IMR-90 (cell line): Measurements from ENCODE around the gene HDAC8. TPM values are rescaled to one million over a fixed set of nuclear protein-coding genes. Genes with fewer than 3 reads are reported as not detected.

Experiments
- ATAC-seq: fragments of 200-7000 bp; cut with Tn5 transposase; 2 replicates; pipeline ENCODE4 v1.9.1; 2020; ENCODE audit warnings: low read depth, mild to moderate bottlenecking, moderate library complexity
- BruUV-seq: library from RNA; stranded (reverse); fragments of 400-500 nt; replicated peaks from 2 replicates; lab custom pipeline; 2021; lab: Mats Ljungman, UMichigan
- CTCF ChIA-PET: fragments of 300-600 bp; formaldehyde crosslinking; extraction: SDS; loops from one replicate; lab custom pipeline; 2021; ENCODE audit warnings: antibody characterized with exemption; lab: Yijun Ruan, JAX
- POLR2A ChIA-PET: fragments of 300-600 bp; sonication (Branson Sonifier 250); formaldehyde crosslinking; loops from one replicate; lab custom pipeline; 2022; ENCODE audit warnings: antibody characterized with exemption; ENCODE audit not compliant: unreplicated experiment; lab: Charles Lee
- DNase-seq: peaks from one replicate; pipeline ENCODE4 v3.0.0; 2013
- H2AFZ ChIP-seq: replicated peaks from 2 replicates; pipeline ENCODE3; 2013; ENCODE audit warnings: low read length, mild to moderate bottlenecking; ENCODE audit not compliant: poor library complexity
- H2AK5ac ChIP-seq: 2 replicates; pipeline ENCODE4 v1.6.1; 2013; ENCODE audit warnings: low read depth, low read length, inconsistent platforms
- H2AK9ac ChIP-seq: replicated peaks from 2 replicates; pipeline ENCODE3; 2013; ENCODE audit warnings: mild to moderate bottlenecking, low read depth, low read length, moderate library complexity; ENCODE audit not compliant: poor library complexity
- H2BK120ac ChIP-seq: 2 replicates; pipeline ENCODE4 v1.6.1; 2013; ENCODE audit warnings: low read depth, low read length, inconsistent platforms
- H2BK15ac ChIP-seq: 3 replicates; pipeline ENCODE4 v1.6.1; 2013; ENCODE audit warnings: low read depth, low read length, inconsistent platforms
- H2BK20ac ChIP-seq: 2 replicates; pipeline ENCODE4 v1.6.1; 2013; ENCODE audit warnings: low read depth, mild to moderate bottlenecking, inconsistent platforms, low read length, moderate library complexity
- H2BK5ac ChIP-seq: 2 replicates; pipeline ENCODE4 v1.6.1; 2013; ENCODE audit warnings: mild to moderate bottlenecking, low read depth, low read length, inconsistent platforms; ENCODE audit not compliant: poor library complexity, severe bottlenecking
- H3K14ac ChIP-seq: replicated peaks from 2 replicates; pipeline ENCODE4 v1.6.1; 2013; ENCODE audit warnings: low read depth, low read length, inconsistent platforms
- H3K18ac ChIP-seq: 2 replicates; pipeline ENCODE4 v1.6.1; 2013; ENCODE audit warnings: low read depth, low read length, control low read depth
- H3K23ac ChIP-seq: 2 replicates; pipeline ENCODE4 v1.6.1; 2013; ENCODE audit warnings: low read depth, low read length, inconsistent platforms
- H3K27ac ChIP-seq: 2 replicates; pipeline ENCODE4 v1.5.1; 2013; ENCODE audit warnings: mild to moderate bottlenecking, control low read depth, low read length; ENCODE audit not compliant: insufficient read depth
- H3K27me3 ChIP-seq: 2 replicates; pipeline ENCODE4 v1.6.1; 2013; ENCODE audit warnings: low read length; ENCODE audit not compliant: control insufficient read depth, insufficient read depth
- H3K36me3 ChIP-seq: 2 replicates; pipeline ENCODE4 v1.6.1; 2013; ENCODE audit warnings: low read length, mixed read lengths; ENCODE audit not compliant: control insufficient read depth, insufficient read depth
- H3K4ac ChIP-seq: 2 replicates; pipeline ENCODE4 v1.6.1; 2013; ENCODE audit warnings: low read depth, low read length, inconsistent platforms
- H3K4me1 ChIP-seq: 2 replicates; pipeline ENCODE4 v1.6.1; 2013; ENCODE audit warnings: low read length, mixed read lengths; ENCODE audit not compliant: control insufficient read depth, insufficient read depth
- H3K4me2 ChIP-seq: 2 replicates; pipeline ENCODE4 v1.6.1; 2013; ENCODE audit warnings: low read depth, mild to moderate bottlenecking, control low read depth, low read length, moderate library complexity
- H3K4me3 ChIP-seq: 2 replicates; pipeline ENCODE4 v1.5.1; 2013; ENCODE audit warnings: low read depth, mild to moderate bottlenecking, control low read depth, low read length, moderate library complexity; ENCODE audit not compliant: insufficient read depth
- H3K56ac ChIP-seq: 2 replicates; pipeline ENCODE4 v1.6.1; 2013; ENCODE audit warnings: low read length, inconsistent platforms; ENCODE audit not compliant: insufficient read depth; ENCODE audit errors: extremely low read depth
- H3K79me1 ChIP-seq, 2 experiments: 2 replicates each; pipeline ENCODE4 v1.6.1; 2013; ENCODE audit warnings: low read length in 2 of 2, inconsistent platforms in 1 of 2, low read depth in 1 of 2
- H3K9ac ChIP-seq: 2 replicates; pipeline ENCODE4 v1.6.1; 2013; ENCODE audit warnings: low read depth, low read length, control low read depth
- H3K9me1 ChIP-seq: 2 replicates; pipeline ENCODE4 v1.6.1; 2013; ENCODE audit warnings: low read length, inconsistent platforms; ENCODE audit not compliant: insufficient read depth
- H3K9me3 ChIP-seq: 2 replicates; pipeline ENCODE4 v1.6.1; 2013; ENCODE audit warnings: low read length; ENCODE audit not compliant: control insufficient read depth, insufficient read depth
- H4K20me1 ChIP-seq: 2 replicates; pipeline ENCODE4 v1.6.1; 2013; ENCODE audit warnings: low read length, inconsistent platforms; ENCODE audit not compliant: insufficient read depth
- H4K5ac ChIP-seq: 2 replicates; pipeline ENCODE4 v1.6.1; 2013; ENCODE audit warnings: mild to moderate bottlenecking, low read depth, low read length, control low read depth
- H4K8ac ChIP-seq, 2 experiments: 2 replicates each; pipeline ENCODE4 v1.6.1; 2013; ENCODE audit warnings: low read depth in 2 of 2, low read length in 2 of 2, control low read depth in 1 of 2, inconsistent platforms in 1 of 2
- H4K91ac ChIP-seq: 2 replicates; pipeline ENCODE4 v1.6.1; 2013; ENCODE audit warnings: low read depth, low read length, inconsistent platforms; ENCODE audit not compliant: insufficient read depth
- BHLHE40 ChIP-seq: fragments of 150-350 bp; IDR thresholded peaks from 2 replicates; pipeline ENCODE4 v1.6.1; 2016; ENCODE audit warnings: mild to moderate bottlenecking, low read depth, low read length
- CEBPB ChIP-seq: IDR thresholded peaks from 2 replicates; pipeline ENCODE4 v1.6.1; 2012; ENCODE audit warnings: low read depth, low read length, improper control_type of control experiment
- CHD1 ChIP-seq: IDR thresholded peaks from 2 replicates; pipeline ENCODE4 v1.6.1; 2012; ENCODE audit warnings: low read depth, low read length, improper control_type of control experiment
- CTCF ChIP-seq: conservative IDR thresholded peaks from 2 replicates; pipeline ENCODE4 v1.5.1; 2012; ENCODE audit warnings: mild to moderate bottlenecking, low read depth, low read length, improper control_type of control experiment
- NFE2L2 ChIP-seq: fragments of 150-350 bp; IDR thresholded peaks from 2 replicates; pipeline ENCODE4 v1.6.1; 2016; ENCODE audit warnings: low read depth, mild to moderate bottlenecking, low read length
- POLR2A ChIP-seq: IDR thresholded peaks from 2 replicates; pipeline ENCODE4 v1.6.1; 2012; ENCODE audit warnings: mild to moderate bottlenecking, low read depth, low read length
- RAD21 ChIP-seq: IDR thresholded peaks from 2 replicates; pipeline ENCODE4 v1.6.1; 2012; ENCODE audit warnings: low read length, improper control_type of control experiment
- WGBS, 2 experiments: methylation state at CpG; one replicate each; pipeline versions ENCODE4 v1.1.5 to v1.1.7; 2013; ENCODE audit warnings: missing lambda C conversion rate in 2 of 2; ENCODE audit not compliant: insufficient read length in 1 of 2; ENCODE audit errors: extremely low coverage in 2 of 2; 5-methylcytosine and 5-hydroxymethylcytosine counted together
- dilution Hi-C: fragments of 300-500 bp; cut with HindIII; formaldehyde crosslinking; loops from one replicate; pipeline ENCODE4 v1.14.3; 2018; ENCODE audit warnings: low sequenced_read_pairs; ENCODE audit not compliant: unreplicated experiment
- in situ Hi-C: fragments of 300-500 bp; cut with MboI; formaldehyde crosslinking; loops from 3 replicates; pipeline ENCODE4 v1.14.3; 2019; ENCODE audit warnings: low sequenced_read_pairs, inconsistent platforms, mixed read lengths
- intact Hi-C: fragments of 100-400 bp; cut with micrococcal nuclease; formaldehyde crosslinking; loops from 2 replicates; pipeline ENCODE4 v1.10.0; 2022
- polyA plus RNA-seq, 3 experiments: library from polyadenylated mRNA; depleted of rRNA; stranded (reverse); fragments of >200 nt; gene quantifications; 2 replicates each; pipeline ENCODE4 v1.2.3, GENCODE V29; 2012; ENCODE audit warnings: low replicate concordance in 1 of 3
- total RNA-seq: library from RNA; depleted of rRNA; stranded (reverse); fragments of >200 nt; gene quantifications from 2 replicates; pipeline ENCODE4 v1.2.3, GENCODE V29; 2012

The HDAC8 gene
- total and polyA plus RNA-seq, 2 of the 4 experiments (the other 2 are of a cell fraction) = 16.1 to 28.5 TPM

GRCh38 chrX:72314881-72315280 lies 257.8 kb downstream of the HDAC8 start:
- CTCF ChIA-PET = no interaction called here
- intact Hi-C loops = no loop called here
- in situ Hi-C loops = no loop called here
- H4K20me1 ChIP-seq = no peaks in the 10 kb centered on the region
- H3K18ac ChIP-seq = no peak overlapping the region
- H3K27ac ChIP-seq = no peak overlapping the region
- dilution Hi-C loops = no loop called here
- no peaks in the 10 kb centered on the region for H3K9me1 ChIP-seq
- no peaks in the 10 kb centered on the region for H3K36me3 ChIP-seq
- H2AK9ac ChIP-seq = no peak overlapping the region
- WGBS, 2 experiments = no CpG with 5 or more reads among the region's 3 CpGs
- ATAC-seq (no peak), DNase-seq (no peak)
- H4K5ac ChIP-seq = no peak overlapping the region
- H3K4me3 ChIP-seq = no peak overlapping the region
- no peak overlapping the region for H2BK15ac ChIP-seq
- no peak overlapping the region for H2BK5ac ChIP-seq
- no peaks in the 10 kb centered on the region for H3K4me1 ChIP-seq
- BruUV-seq = no TSS peak
- H3K9ac ChIP-seq = no peak overlapping the region
- POLR2A ChIA-PET = no interaction called here
- no peak overlapping the region for H3K14ac ChIP-seq
- no peak overlapping the region for H2BK20ac ChIP-seq
- H3K4ac ChIP-seq = no peak overlapping the region
- TF ChIP-seq POLR2A = no peak
- no peak for TF ChIP-seq RAD21
- TF ChIP-seq NFE2L2 = no peak
- TF ChIP-seq CTCF = no peak
- TF ChIP-seq CHD1 = no peak
- TF ChIP-seq CEBPB = no peak
- no peak for TF ChIP-seq BHLHE40
- H2AK5ac ChIP-seq = no peak overlapping the region
- H3K79me1 ChIP-seq = no peaks in the 10 kb centered on the region
- peaks cover 52% of the 10 kb centered on the region for H3K27me3 ChIP-seq
- no peaks in the 10 kb centered on the region for H3K9me3 ChIP-seq
- H3K56ac ChIP-seq = no peak overlapping the region
- no peak overlapping the region for H2BK120ac ChIP-seq
- H4K91ac ChIP-seq = no peak overlapping the region
- no peak overlapping the region for H3K4me2 ChIP-seq
- no peak overlapping the region for H2AFZ ChIP-seq
- H3K23ac ChIP-seq = no peak overlapping the region
- H4K8ac ChIP-seq = no peak overlapping the region
